OCI-LY1 (cell line): ENCODE measurements around the gene ZSCAN5B.

ENCODE experiments used
- EZH2 ChIP-seq: fragments of 200-600 bp; sonication (generic), shearing (Covaris generic); IDR thresholded peaks from 2 replicates; pipeline ENCODE4 v1.8.0; 2017; ENCODE audit warnings: borderline replicate concordance, mixed run types, mild to moderate bottlenecking, antibody characterized with exemption, low read length, moderate library complexity, mixed read lengths
- TF ChIP-seq, protein P1 (sequence below): fragments of 200-600 bp; sonication (generic), shearing (Covaris generic); IDR thresholded peaks from 2 replicates; pipeline ENCODE4 v1.5.1; 2017; ENCODE audit warnings: mild to moderate bottlenecking, antibody characterized with exemption, low read length, moderate library complexity, mixed read lengths

DNA sequence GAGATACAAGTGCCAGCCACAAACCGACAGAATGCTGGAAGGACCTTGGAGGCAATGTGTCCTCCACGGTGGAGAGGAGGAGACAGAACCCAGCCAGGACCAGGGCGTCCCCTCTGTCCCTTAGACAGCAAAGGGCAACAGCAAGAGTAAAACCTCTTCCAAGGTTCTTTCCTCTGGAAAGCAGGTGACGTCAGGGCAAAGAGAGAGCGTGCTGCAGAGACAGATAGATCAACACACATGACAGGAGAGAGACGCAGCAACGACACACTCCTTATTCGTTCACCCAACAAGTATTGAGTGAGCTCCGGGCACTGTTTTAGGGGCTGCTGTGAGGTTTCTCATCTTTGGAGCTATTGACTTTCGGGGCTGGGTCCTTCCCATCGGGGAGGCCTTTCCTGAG lies 23.0 kb downstream of the ZSCAN5B start:
- TF ChIP-seq, protein P1, sequence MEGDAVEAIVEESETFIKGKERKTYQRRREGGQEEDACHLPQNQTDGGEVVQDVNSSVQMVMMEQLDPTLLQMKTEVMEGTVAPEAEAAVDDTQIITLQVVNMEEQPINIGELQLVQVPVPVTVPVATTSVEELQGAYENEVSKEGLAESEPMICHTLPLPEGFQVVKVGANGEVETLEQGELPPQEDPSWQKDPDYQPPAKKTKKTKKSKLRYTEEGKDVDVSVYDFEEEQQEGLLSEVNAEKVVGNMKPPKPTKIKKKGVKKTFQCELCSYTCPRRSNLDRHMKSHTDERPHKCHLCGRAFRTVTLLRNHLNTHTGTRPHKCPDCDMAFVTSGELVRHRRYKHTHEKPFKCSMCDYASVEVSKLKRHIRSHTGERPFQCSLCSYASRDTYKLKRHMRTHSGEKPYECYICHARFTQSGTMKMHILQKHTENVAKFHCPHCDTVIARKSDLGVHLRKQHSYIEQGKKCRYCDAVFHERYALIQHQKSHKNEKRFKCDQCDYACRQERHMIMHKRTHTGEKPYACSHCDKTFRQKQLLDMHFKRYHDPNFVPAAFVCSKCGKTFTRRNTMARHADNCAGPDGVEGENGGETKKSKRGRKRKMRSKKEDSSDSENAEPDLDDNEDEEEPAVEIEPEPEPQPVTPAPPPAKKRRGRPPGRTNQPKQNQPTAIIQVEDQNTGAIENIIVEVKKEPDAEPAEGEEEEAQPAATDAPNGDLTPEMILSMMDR = no peak
- TF ChIP-seq EZH2 = no peak
